HG03196 (cell line): ENCODE results near the gene GTF2H2C.
"Not testable (repeated sequence)": the region's sequence is repeated elsewhere in the genome, so short reads cannot be mapped to it uniquely, and the experiment has no call there.

ENCODE experiments used
- ATAC-seq: cut with Tn5 transposase; IDR thresholded peaks from one replicate; pipeline ENCODE4 v1.9.1; 2021; ENCODE audit not compliant: unreplicated experiment

GTF2H2C gene

GRCh38 chr5:69560587-69561431 is 818 bp downstream of the GTF2H2C start:
- ATAC-seq = not testable (repeated sequence)

GRCh38 chr5:69566172-69566571 is 6.2 kb downstream of the GTF2H2C start:
- ATAC-seq = not testable (repeated sequence)

GRCh38 chr5:69568072-69568471 is 8.1 kb downstream of the GTF2H2C start:
- ATAC-seq = not testable (repeated sequence)

GRCh38 chr5:69583356-69583755 is 23.4 kb downstream of the GTF2H2C start:
- not testable (repeated sequence) for ATAC-seq

GRCh38 chr5:69596114-69596840 is 36.3 kb downstream of the GTF2H2C start:
- not testable (repeated sequence) for ATAC-seq

GRCh38 chr5:69601947-69602346 is 42.0 kb downstream of the GTF2H2C start:
- not testable (repeated sequence) for ATAC-seq

- not testable (repeated sequence) for ATAC-seq
Measured at GRCh38 chr5:69606839-69607238, 46.8 kb downstream of the GTF2H2C start.

GRCh38 chr5:69607750-69608149 is 47.8 kb downstream of the GTF2H2C start:
- ATAC-seq = not testable (repeated sequence)

GRCh38 chr5:69608861-69609496 is 49.0 kb downstream of the GTF2H2C start:
- ATAC-seq = not testable (repeated sequence)

- ATAC-seq = not testable (repeated sequence)
Measured at GRCh38 chr5:69614843-69615242, 54.9 kb downstream of the GTF2H2C start.

- not testable (repeated sequence) for ATAC-seq
Measured at GRCh38 chr5:69631879-69632278, 71.9 kb downstream of the GTF2H2C start.
